NCI-H2029 treated with DMSO at 0.1 percent for 48 hours (cell line): ENCODE data around the gene TACR1.

Experiments
- DNase-seq: peaks from one replicate; lab custom pipeline; 2025; lab: John Stamatoyannopoulos, UW

Gene TACR1

DNA sequence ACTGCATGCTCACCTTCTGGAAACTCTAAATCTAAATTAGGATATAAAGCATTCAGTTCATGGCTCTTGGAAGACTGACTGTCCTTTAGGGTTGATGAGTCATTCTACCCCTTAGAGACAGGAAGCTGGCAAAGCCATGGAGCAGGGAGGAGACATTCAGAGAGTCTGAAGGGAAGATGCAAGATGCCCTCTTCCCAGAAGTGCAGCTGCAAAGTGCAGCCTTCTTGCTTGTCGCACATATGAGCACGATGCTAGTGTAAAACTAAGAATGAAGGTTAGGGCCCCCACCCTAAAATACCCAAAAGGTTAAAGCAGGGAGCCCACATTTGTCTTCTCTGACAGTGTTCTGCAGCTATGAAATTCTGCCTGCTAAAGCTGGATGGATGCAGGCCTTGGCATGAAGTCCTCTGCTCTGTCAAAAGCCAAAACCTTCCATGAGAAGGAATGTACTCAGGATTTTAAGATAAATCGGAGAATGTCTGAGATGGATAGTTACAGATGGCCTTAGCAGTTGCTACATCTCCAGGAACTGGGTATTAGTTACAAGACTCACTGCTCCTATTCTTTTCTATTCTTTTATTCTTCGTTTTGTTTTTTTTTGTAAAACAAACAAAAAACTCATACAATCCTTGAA lies 151.2 kb downstream of the TACR1 start:
- DNase-seq: no peak

DNA sequence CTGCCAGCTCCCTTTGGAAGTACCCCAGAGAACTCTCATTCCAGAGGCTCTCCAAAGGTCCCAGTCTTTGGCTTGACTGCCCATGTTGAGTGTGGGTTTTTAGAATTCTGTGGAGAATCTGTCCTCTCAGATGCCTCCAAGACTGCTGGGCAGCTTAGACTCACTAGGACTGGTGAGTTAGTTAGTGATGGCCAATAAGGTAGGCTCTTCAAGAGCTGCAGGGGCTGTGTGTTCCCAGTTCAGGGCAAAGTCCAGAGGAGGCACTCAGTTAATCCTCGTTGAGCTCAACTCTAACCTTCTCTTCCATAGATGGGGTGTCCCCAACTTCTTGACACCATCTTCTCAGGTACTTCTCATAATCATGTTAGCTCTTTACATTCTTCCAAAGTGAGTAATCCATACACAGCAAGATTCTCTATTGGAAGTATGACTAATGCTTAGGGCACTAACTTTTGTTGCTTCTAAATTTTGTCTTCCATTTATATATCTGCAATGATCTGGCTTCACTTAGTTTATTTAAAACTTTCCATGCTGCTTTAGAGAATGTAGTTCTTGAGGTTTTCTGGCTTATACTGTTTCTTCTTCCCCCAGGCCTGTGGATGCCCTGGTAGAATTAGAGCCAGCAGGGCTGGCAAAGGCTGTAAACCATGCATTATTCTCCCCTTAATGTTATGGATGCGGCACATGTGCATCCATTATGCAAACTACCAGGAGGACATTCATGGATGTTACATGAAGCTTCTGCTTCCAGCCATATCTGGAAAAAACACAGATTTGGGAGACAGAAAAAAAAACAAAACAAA lies 151.9 kb downstream of the TACR1 start:
- no peak for DNase-seq

DNA sequence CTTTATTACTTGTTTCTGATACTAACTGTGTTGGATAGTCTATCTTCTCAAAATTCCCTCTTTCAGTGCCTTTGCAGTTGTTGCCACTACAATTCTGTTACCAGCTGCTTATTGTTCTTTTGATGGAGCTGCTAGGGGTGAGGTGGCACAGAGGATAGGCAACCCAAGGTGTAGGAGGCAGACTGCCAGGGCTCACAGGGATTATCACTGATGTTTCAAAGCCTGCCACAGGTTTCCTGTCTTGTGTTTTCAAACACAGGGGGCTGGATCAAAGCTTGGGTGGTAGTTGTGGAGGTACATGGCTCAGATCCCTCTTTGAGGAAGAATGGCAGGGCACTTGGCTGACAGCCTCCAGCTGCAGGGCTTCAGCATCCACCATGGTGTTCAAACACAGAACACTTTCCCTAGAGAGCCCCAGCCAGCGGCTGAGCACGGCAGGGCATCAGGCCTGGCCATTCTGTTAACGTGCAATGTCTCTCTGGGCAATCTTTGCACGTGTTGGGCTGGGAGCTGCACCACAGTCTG lies 153.7 kb downstream of the TACR1 start:
- no peak for DNase-seq

DNA sequence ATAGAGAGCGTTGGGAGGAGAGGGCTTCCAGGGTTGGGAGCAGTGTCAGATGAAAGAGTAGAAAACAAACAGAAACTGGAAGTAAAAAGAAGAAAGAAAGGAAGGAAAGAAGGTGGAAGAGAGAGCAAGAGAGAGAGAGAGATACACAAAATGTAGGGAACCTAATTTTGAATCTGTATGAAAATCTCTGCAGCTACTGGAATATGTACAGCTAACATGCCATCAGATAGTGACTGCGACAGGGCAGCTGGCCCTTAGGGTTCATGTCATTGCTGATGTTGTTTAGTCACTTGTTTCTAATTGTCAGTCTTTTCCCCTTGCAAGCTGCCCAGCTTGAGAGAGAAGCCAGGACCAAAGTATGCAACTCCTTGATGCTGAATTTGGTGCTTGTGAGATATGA lies 155.0 kb downstream of the TACR1 start:
- DNase-seq: no peak

DNA sequence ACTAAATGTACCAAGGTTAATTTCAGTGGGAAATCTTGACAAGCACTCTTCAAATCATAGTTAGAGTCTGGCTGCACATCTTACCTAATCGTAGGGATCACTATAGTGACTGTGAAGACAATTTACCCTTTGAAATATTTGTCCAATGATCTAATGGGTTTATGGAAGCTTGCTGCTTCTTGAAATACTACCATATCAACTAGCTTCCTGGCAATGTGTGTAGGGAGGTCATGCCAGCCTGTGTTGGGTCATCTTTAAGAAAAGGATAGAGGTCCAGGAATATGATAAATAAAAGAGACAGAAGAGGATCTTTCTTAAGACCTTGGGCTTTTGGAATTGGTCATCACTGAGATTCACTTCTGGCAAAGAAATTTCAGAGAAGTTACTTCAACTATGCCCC lies 156.5 kb downstream of the TACR1 start:
- no peak for DNase-seq

DNA sequence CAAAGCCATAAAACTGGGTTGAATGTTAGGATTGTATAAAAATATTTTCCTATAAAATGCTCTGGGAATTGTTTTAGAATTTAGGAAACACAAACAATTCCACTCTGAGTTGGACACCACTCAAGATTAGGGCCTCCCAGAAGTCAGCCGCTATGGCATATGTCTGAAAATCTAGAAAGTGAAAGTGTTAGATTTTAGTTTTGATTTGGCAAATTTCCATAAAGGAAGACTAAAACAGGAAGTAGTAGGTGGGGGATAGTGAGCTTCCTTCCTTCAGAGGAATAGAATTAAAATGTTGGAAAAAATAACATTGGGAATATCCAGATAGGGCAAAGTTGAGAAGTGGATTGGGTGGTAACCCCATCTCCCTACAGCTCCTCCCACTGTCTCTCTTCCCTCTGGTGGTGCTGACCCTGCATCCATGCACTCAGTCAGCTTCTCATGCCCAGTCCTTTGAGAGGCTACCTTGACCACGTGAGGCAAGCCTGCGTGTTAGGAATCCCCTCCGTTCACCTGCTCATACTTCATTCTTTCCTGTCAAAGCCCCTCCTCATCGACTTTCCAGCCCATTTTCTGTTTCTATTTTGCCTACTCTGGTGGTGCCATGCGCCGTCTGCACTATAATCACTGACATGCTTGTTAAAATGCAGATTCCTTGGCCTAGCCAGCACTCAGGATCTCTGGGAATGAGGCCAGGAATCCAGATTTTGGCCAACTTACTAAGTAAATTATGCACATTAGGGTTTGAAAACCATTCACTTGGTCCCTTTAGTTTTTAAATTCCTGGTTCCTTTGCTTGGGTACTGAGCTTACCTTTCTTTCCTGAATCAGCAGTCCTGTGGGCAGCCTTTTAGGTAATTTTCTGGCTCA lies 157.4 kb downstream of the TACR1 start:
- no peak for DNase-seq

DNA sequence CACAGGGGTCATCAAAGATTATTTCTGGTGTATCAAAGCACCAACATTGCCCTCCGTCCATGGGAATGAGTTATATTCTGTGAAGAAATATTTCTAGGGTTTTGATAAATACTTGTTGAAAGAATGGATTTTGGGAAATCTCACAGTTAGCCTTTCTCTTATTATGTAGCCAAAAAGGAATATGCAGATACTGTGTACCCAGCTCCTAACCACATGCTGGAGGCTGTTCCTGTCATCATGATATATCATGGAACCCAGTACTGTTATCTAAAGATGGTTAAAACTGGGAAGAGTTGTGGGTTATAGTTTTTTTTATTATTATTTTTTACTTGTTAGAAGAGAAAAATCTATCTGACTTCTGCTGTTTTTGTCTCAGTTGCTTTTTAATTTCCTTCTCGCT lies 158.1 kb downstream of the TACR1 start:
- DNase-seq: no peak

DNA sequence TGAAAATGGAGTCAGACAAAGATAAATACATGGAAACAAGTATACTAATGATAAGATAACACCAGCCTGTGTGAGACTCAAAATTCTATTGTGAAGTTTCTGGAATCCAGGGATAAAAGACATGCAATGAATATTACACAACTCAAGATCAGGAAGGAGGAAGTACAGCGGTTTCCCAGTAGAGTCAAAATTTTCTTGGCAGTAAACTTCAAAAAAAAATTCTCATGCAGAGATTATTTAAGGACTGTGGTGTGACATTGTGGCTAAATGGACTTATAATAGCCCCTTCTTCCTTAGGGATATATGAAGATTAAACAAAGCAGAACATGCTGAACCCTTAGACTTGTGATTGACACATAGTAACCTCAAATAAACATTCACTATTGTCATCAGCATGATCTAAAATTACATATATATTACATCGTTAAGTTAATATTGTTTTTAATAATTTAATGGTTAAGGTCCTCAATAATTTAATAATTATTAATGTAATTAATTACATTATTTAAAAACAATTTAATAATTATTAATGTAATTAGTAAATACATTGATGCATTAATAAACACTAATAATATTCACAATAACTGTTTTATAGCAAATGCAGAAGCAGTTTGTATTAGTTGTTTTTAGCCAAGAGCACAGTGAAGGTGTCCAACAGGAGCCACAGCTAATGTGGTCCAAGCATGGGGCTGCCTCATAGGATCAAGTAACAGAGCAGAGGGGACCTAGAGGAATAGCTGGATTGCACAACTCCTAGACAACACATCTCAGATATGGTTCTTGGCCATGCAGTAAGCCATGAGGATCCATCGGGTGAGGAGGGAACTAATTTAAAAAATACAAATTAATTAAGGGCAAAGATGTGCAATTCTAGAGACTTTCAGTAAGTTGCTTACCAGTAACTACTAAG lies 163.6 kb downstream of the TACR1 start:
- no peak for DNase-seq

DNA sequence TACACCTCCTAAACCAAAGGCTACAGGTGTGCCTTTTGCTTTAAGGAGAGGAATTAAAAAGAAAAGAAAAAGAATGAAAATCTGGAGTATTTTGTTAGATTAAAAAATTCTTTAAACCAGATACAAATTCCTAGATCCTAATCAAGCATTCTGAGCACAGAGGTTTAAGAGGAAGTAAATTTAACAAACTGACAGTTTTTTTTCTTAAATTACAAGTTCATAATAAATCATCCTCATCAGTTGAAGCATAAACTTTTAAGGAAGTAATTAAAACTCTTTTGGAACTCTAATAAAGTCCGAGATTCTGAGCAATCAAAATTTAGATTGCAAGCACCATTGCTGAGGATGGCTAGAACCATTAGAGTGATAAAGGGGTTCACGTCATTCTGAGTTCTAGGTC lies 165.8 kb downstream of the TACR1 start:
- no peak for DNase-seq

DNA sequence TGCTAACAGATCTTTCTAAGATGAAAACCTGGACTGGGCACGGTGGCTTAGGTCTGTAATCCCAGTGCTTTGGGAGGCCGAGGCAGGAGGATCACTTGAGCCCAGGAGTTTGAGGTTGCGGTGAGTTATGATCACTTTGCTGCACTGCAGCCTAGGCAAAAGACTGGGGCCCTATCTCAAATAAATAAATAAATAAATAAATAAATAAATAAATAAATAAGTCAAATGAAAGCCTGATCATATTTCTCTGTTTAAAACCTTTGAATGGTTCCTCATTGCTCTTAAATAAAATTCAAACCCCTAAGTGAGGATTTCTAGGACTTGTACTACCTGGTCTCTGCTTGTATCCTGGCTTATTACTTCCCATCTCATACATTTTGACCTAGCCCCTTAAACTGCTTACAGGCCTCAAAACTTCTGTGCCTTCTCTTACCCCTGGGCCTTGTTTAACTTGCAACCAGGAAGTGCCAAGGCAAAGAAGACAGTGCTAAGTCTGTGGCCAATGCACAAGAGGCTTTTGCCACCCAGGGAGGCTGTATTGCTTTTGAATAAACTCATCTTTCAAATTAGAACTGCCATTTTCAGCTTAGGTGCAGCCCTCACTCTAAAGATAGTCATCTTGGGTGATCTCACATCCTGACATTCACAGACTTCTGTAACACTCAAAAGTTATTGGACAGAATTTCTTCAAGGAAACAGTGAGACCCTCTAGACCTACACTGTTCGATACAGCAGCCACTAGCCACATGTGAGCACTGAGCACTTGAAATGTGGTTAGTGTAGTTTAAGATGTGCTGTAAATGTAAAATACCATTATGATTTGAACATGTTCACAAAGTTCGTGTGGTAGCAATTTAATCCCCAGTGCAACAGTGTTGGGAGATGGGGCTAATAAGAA lies 167.2 kb downstream of the TACR1 start:
- no peak for DNase-seq

DNA sequence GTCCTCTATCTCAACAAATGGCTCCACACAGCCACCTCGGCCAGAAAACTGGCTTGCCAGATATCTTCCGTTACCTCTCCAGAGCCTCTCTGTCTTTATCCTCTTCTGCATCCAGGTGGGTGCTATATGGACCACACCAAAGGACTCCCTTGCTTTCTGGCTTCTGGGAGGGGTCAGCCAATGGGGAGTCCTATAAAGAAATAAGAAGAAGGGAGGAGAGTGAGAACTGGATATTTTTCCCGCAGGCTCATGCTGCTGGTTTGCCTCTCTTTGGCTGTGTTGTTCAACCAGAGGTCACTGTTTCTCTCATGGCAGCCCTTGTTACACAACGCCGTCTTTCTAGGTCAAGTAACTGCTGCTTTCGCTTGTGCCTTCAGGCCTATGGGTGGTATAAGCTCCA lies 168.1 kb downstream of the TACR1 start:
- DNase-seq: no peak

DNA sequence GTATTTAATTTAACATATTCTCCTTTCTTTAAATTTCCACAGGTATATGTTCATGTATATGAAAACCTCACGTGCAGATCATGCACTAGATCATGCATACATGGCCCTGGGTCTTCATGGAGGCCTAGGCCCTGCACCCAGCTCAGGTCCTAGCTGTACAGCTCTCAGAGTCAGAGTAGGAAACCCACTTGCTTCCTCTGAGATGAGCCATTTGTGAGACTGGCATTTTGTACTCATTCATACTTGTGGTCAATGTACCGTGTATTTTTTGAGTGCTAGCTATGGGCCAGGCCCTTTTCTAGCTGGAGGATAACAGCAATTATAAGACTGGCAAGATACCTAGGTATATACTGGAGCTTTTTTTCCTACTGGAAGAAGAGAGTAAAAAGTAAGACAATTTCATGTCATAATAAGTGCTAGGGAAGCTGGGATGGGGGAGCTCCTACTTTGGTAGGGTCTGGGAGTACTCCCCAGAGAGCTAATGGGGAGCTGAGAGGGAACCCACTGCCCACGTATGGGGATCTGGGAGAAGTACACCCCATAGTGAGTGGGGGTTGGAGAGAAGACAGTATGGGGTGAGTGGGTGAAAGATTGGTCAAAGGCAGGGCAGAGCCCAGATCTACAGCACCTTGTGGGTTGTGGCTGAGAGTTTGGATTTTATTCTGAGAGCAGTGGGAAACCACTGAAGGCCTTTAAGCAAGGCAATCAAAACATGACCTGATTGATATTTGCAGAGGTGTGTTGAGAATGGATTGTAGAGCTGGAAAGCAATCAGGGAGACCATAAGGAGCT lies 168.9 kb downstream of the TACR1 start:
- no peak for DNase-seq

DNA sequence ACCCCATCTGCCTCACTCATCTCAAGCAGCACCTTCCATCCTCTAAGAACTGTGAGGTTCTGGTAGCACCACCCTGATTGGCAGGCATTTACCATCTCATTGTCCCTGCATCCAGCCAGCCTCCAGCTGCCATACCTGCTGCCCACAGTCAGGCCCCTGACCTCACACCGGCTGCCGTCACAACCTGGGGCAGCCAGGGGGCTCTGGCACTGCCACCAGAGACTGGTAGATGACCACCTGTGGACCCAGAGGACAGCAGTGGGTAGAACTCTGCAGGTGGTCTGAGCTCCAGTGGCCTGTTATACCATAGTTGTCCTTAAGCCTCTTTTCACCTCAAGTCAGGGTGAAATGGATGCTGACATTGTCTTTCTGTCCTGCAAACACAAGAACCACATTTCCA lies 171.4 kb downstream of the TACR1 start:
- no peak for DNase-seq

DNA sequence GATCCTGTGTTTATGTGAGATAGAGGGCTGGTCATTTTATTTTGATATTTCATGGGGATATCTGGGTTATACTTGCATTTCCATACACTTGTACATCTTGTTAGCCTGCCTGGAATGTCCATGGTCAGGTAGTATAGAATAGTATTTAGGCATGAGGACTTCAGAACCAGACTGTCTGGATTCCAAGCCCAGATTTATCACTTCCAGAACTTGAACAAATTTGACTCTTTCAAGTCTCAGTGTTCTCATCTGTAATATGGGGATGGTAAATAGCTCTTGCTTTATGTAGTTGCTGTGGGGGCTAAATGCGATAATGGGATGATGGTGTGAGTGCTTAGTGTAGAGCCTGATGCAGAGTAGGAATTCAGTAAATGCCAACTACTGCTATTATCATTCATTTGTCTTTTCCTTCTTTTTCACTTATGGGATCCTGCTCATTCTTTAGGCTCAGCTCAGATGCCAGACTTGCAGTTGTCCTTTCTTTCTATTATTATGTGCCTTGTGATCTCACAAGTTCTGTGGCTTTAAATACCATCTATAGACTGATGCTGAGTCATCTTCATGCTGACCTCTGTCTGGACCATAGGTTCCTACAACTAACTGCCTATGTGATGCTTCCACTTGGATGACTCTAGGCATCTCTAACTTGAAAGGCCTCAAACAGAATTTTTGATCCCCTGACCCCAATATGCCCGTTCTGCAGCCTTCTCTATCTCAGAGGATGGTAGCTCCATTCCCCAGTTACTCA lies 173.5 kb downstream of the TACR1 start:
- DNase-seq: no peak

DNA sequence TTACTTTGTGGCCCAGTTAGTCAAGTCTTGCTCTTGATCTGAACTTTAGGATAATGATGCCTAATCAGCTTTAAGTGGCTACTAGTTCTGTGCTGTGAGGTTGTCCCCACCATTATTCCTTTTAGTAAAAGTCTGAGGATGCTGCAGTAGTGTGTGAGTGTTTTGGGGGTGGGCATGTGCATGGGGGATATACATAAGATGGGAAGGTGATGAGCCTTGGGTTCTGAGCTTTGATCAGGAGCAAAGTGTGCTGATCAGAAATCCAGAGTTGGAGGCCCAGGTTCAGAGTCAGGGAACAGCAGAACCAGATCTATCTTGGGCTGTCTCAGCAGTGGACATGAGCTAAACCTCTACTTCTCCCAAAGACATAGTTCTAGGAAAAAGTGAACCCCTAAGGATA lies 174.1 kb downstream of the TACR1 start:
- DNase-seq: no peak

DNA sequence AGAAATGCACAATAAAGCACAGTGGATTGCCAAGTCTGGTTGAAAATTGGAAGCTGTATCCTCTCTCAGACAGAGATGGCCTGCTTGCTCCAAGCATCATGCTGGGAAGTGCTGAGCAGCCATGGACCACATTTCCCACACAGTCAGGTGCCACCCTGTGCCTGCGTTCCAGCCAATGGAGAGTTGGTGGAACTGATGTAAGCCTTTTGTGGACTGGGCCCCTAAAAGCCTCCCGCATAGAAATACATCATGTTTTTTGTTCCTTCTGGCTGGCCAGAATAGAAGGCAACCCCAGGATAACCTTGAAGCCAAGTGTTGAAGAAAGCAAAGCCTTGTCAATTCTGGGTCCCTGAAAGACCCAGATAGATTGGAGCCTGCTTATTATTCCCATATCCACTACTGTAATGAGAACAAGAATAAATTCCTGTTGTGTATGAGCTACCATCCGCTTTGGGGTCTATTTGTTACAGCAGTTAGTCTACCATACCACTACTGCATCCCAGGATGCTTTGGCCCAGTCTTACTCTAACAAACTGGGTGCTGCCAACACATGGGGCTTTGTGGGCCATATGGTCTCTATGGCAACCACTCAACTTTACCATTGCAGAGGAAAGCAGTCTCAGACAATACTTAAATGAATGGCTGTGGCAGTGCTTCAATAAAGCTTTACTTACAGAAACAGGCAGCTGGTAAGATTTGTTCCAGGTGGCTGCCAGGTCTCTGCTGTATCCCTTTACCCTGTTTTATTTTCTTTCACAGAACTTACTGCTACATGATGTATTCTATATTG lies 175.5 kb downstream of the TACR1 start:
- DNase-seq: no peak

DNA sequence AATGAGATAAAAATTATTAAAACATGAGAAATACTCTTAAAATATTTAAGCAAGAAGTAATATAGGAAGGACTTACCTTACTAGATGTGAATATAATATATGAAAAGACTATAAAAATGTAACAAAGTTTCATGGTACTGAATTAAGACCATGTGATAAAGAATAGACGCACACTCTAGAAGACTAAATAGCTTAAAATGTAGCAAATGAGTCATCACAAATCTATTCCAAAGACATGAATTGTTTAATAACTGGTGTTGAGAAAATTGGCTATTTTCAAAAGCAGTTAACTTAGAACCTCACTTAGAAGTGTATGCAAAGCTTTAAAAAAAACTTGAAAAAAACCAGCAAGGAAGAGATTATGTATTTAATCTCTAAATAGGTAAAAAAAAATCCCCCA lies 176.8 kb downstream of the TACR1 start:
- no peak for DNase-seq

DNA sequence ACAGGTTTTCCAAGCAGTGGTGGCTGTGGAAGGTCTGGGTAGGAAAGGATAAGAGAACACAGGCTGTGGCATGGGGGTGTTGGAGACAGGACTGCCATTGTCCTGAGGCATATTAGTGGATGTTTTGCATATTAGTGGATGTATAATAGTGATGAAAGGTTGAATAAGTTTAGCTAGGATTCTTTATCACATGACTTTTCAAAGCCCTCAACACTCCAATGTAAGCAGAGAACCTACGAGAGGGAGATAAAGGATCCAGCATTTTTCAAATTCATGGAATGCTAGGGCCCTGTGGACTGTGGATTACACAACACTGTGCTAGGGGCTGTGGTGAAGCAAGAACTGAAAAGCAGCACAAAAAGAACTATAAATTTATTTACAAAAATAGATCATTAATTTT lies 177.6 kb downstream of the TACR1 start:
- no peak for DNase-seq
